ENCODE results near the gene EPHB6. TPM values are rescaled to one million over a fixed set of nuclear protein-coding genes. Genes with fewer than 3 reads are reported as not detected.

EPHB6 gene
- total RNA-seq, 1 donor from 2014 or later, result 4.4 TPM

- intact Hi-C loops (cut with micrococcal nuclease), result no loop called here
- H3K9me3 ChIP-seq (replicated peaks), result no peaks in the 10 kb centered on the region
- no peak overlapping the region for H3K27ac ChIP-seq (replicated peaks)
- H3K4me3 ChIP-seq, result no peak overlapping the region
- no peaks in the 10 kb centered on the region for H3K4me1 ChIP-seq
- peaks cover 98% of the 10 kb centered on the region for H3K27me3 ChIP-seq (ENCODE audit: low read depth)
- TF ChIP-seq, protein P1, sequence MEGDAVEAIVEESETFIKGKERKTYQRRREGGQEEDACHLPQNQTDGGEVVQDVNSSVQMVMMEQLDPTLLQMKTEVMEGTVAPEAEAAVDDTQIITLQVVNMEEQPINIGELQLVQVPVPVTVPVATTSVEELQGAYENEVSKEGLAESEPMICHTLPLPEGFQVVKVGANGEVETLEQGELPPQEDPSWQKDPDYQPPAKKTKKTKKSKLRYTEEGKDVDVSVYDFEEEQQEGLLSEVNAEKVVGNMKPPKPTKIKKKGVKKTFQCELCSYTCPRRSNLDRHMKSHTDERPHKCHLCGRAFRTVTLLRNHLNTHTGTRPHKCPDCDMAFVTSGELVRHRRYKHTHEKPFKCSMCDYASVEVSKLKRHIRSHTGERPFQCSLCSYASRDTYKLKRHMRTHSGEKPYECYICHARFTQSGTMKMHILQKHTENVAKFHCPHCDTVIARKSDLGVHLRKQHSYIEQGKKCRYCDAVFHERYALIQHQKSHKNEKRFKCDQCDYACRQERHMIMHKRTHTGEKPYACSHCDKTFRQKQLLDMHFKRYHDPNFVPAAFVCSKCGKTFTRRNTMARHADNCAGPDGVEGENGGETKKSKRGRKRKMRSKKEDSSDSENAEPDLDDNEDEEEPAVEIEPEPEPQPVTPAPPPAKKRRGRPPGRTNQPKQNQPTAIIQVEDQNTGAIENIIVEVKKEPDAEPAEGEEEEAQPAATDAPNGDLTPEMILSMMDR (IDR thresholded peaks at IDR 0.05; ENCODE audit: borderline replicate concordance), result no peak
- H3K36me3 ChIP-seq, result no peaks in the 10 kb centered on the region
- DNase-seq, result no peak
Observed at GRCh38 chr7:142812437-142813215, 42.2 kb upstream of the EPHB6 start.

- Histone ChIP-seq H3K9me3 (replicated peaks) (no peaks in the 10 kb centered on the region), H3K27ac (replicated peaks) (no peak overlapping the region), H3K27me3 (ENCODE audit: low read depth) (peaks cover 98% of the 10 kb centered on the region), H3K36me3 (no peaks in the 10 kb centered on the region), H3K4me3 (no peak overlapping the region), H3K4me1 (no peaks in the 10 kb centered on the region)
- TF ChIP-seq, protein P1 (IDR thresholded peaks at IDR 0.05; ENCODE audit: borderline replicate concordance), result no peak
- no peak for DNase-seq
- intact Hi-C loops (cut with micrococcal nuclease), result no loop called here
Observed at GRCh38 chr7:142813226-142813625, 41.6 kb upstream of the EPHB6 start.

- DNase-seq, result no peak
- no peaks in the 10 kb centered on the region for H3K4me1 ChIP-seq
- H3K27ac ChIP-seq (replicated peaks), result no peak overlapping the region
- no peaks in the 10 kb centered on the region for H3K36me3 ChIP-seq
- TF ChIP-seq, protein P1 (IDR thresholded peaks at IDR 0.05; ENCODE audit: borderline replicate concordance), result no peak
- no peak overlapping the region for H3K4me3 ChIP-seq
- intact Hi-C loops (cut with micrococcal nuclease), result no loop called here
- H3K27me3 ChIP-seq (ENCODE audit: low read depth), result peaks cover 98% of the 10 kb centered on the region
- no peaks in the 10 kb centered on the region for H3K9me3 ChIP-seq (replicated peaks)
Observed at GRCh38 chr7:142813699-142814098, 41.2 kb upstream of the EPHB6 start.

DNA sequence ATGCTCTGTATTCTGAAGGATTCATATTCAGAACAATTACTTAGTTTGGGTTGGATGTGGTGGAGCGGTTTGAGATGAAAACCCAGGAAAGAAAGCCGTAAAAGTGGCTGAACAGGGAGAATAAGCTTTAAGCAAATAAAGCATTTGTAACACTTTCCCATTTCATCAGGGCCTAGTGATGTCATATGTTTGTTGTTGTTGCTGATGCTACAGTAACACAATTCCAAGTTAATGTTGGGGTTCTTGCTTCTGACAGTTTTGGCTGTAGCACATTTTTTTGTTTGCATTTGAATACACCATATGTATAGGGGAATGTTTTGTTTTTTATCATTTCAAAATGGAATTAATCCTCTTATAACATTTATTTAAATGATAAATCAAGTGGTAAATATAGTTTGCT is 40.4 kb upstream of the EPHB6 start:
- no peaks in the 10 kb centered on the region for H3K4me1 ChIP-seq
- H3K4me3 ChIP-seq, result no peak overlapping the region
- peaks cover 96% of the 10 kb centered on the region for H3K27me3 ChIP-seq (ENCODE audit: low read depth)
- no peaks in the 10 kb centered on the region for H3K9me3 ChIP-seq (replicated peaks)
- H3K27ac ChIP-seq (replicated peaks), result no peak overlapping the region
- DNase-seq, result no peak
- no peaks in the 10 kb centered on the region for H3K36me3 ChIP-seq
- intact Hi-C loops (cut with micrococcal nuclease), result no loop called here
- TF ChIP-seq, protein P1 (IDR thresholded peaks at IDR 0.05; ENCODE audit: borderline replicate concordance), result no peak

- no peaks in the 10 kb centered on the region for H3K4me1 ChIP-seq
- H3K4me3 ChIP-seq, result no peak overlapping the region
- no peak for DNase-seq
- H3K27ac ChIP-seq (replicated peaks), result no peak overlapping the region
- H3K27me3 ChIP-seq (ENCODE audit: low read depth), result peaks cover 94% of the 10 kb centered on the region
- TF ChIP-seq, protein P1 (IDR thresholded peaks at IDR 0.05; ENCODE audit: borderline replicate concordance), result no peak
- no peaks in the 10 kb centered on the region for H3K36me3 ChIP-seq
- intact Hi-C loops (cut with micrococcal nuclease), result no loop called here
- no peaks in the 10 kb centered on the region for H3K9me3 ChIP-seq (replicated peaks)
Observed at GRCh38 chr7:142815134-142815533, 39.7 kb upstream of the EPHB6 start.

Data from left ventricle myocardium inferior (tissue), 1 donor.